Omental fat pad (tissue), 4 donors: ENCODE data around the gene DNER. TPM values are rescaled to one million over a fixed set of nuclear protein-coding genes. Genes with fewer than 3 reads are reported as not detected.

ENCODE experiments used
- ATAC-seq: fragments of 150-250 bp; one replicate; pipeline ENCODE4 v1.9.1; 2016; ENCODE audit warnings: mild to moderate bottlenecking, moderate library complexity; ENCODE audit not compliant: low FRiP score
- DNase-seq: peaks from one replicate; pipeline ENCODE4 v3.0.0-alpha.2; 2019; ENCODE audit warnings: low spot score
- total RNA-seq, 4 donors: library from RNA; depleted of rRNA; stranded (reverse); fragments of >200 nt; gene quantifications; one replicate each; pipeline ENCODE4 v1.1.0, GENCODE V29; 2016
- TF ChIP-seq, protein P1 (sequence below), 3 donors: fragments of 450-650 bp; IDR thresholded peaks; one replicate each; pipeline ENCODE4 v1.5.1; 2016 to 2017; ENCODE audit warnings: antibody characterized with exemption in 3 of 3, mild to moderate bottlenecking in 3 of 3, moderate library complexity in 2 of 3

DNER gene
- total RNA-seq, 4 donors from 2014 or later = 3.1 to 12.2 (median 8.7) TPM

DNA sequence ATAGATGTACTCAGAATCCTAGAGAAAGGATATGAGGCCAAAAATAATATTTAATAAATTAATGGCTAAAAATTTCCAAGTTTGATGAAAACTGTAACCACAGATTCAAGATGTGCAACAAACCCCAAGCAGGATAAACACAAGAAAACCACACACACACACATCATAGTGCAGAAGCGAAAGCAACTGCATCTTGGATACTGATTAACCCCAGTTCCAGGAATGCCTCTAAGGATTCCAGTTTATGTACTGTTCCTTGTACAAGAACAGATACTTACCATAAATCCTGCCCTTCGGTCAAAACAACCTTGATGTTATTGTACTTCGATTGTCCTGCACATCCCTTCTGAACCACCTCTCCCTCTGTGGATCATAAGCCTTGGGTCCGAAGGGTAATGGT, 320.4 kb downstream of the DNER start:
- TF ChIP-seq, protein P1, sequence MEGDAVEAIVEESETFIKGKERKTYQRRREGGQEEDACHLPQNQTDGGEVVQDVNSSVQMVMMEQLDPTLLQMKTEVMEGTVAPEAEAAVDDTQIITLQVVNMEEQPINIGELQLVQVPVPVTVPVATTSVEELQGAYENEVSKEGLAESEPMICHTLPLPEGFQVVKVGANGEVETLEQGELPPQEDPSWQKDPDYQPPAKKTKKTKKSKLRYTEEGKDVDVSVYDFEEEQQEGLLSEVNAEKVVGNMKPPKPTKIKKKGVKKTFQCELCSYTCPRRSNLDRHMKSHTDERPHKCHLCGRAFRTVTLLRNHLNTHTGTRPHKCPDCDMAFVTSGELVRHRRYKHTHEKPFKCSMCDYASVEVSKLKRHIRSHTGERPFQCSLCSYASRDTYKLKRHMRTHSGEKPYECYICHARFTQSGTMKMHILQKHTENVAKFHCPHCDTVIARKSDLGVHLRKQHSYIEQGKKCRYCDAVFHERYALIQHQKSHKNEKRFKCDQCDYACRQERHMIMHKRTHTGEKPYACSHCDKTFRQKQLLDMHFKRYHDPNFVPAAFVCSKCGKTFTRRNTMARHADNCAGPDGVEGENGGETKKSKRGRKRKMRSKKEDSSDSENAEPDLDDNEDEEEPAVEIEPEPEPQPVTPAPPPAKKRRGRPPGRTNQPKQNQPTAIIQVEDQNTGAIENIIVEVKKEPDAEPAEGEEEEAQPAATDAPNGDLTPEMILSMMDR (IDR thresholded peaks at IDR 0.05) = no peak
- DNase-seq = no peak
- ATAC-seq = no peak

DNA sequence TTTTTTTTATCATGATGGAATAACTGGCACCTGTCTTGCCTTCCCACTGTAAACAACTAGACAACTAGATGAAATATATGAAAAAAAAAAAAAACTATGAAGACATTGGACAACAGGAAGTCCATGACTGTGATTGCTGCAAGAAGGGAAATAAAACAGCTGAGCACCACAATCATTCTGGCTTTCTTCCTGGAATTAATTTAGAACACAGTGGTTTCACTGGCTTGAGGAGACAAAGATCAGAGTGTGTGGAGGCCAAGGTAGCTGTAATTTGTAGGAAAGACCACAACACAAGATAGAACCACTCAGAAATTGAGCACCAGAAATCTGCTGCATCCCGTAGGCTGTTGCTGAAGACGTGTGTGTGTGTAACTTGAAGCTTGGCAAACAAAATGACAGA, 322.2 kb downstream of the DNER start:
- TF ChIP-seq, protein P1 (IDR thresholded peaks at IDR 0.05) = no peak
- no peak for DNase-seq
- no peak for ATAC-seq

GRCh38 chr2:229388731-229389130, 325.6 kb downstream of the DNER start:
- TF ChIP-seq, protein P1 (IDR thresholded peaks at IDR 0.05) = no peak
- no peak for ATAC-seq

DNA sequence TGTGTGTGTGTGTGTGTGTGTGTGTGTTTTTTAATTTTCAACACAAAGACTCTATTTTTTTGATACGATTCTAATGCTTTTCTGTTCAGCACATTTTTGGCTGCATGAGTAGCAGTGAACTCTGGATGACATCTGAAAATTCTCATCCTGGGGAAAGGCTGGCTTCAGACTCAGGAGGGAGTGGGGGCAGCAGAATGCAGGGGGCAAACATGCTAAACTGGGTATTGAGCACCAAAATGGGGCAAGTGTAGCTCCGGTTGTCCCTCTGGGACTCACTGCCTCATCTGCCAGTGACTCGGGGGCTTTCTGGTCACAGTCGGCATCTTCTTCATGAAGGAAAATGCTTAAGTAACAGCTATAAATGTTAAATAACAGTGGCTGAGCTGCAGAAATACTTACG, 326.5 kb downstream of the DNER start:
- DNase-seq (no peak), ATAC-seq (no peak)
- TF ChIP-seq, protein P1 (IDR thresholded peaks at IDR 0.05) = no peak

More at GRCh38 chr2:229388731-229389130, 325.6 kb downstream of the DNER start:
- no peak for DNase-seq

DNA sequence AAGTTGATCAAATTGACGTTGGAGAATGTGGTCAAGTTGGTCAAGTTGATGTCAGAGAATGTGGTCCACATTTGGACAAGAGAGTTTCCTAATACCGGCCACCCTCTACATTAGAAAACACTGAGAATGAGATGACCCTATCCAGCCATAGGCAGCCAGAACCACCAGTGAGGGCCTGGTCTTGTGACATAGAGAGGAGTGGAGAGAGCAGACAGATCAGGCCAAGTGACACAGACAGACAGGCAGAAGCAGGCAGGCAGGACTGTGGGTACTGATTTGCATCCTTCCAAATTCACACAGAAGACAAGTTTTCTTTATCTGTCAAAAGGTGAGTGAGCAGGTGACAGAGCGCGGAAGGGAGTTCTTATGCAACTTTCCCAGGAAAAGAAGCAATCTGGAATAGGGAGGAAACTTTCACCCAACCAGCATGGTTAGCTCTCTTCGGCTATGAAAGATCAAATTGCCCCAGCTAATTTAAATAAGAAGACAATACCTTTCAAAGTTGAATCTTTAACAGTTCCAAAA, 334.2 kb downstream of the DNER start:
- ATAC-seq (no peak), DNase-seq (no peak)
- TF ChIP-seq, protein P1 (IDR thresholded peaks at IDR 0.05) = no peak

DNA sequence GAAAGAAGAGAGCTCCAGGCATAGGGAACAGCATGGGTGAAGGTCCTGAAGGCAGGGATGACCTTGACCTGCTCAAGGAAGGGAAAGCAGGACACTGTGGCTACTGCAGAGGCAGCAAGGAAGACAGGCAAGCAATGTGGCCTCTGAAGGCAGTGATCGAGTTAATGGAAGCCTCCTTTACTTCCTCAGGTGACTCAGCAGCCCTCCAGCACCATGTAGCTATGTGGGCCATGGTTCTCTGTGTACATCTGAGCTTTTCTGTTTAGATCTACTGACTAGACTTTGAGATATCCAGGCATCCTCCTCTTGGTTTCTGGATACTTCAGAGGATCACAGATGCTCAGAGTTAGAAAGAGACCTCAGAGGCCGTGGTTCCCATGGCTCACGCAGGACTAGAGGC, 336.0 kb downstream of the DNER start:
- no peak for DNase-seq
- TF ChIP-seq, protein P1 (IDR thresholded peaks at IDR 0.05) = no peak
- no peak for ATAC-seq

- TF ChIP-seq, protein P1 (IDR thresholded peaks at IDR 0.05) = no peak
- no peak for DNase-seq
- ATAC-seq = no peak
Observed at GRCh38 chr2:229376866-229377265, 337.5 kb downstream of the DNER start.
